HEK293 (cell line): Measurements from ENCODE around the gene ZBTB21.

ENCODE experiments used
- FEZF1 ChIP-seq: fragments of 450-650 bp; formaldehyde crosslinking; IDR thresholded peaks from 2 replicates; pipeline ENCODE4 v1.5.1; 2016; ENCODE audit warnings: missing biosample characterization, missing genetic modification characterization
- MYNN ChIP-seq: fragments of 450-650 bp; formaldehyde crosslinking; IDR thresholded peaks from 2 replicates; pipeline ENCODE4 v1.5.1; 2016; ENCODE audit warnings: missing biosample characterization, missing genetic modification characterization, borderline replicate concordance
- RBAK ChIP-seq: fragments of 450-650 bp; formaldehyde crosslinking; IDR thresholded peaks from 2 replicates; pipeline ENCODE4 v1.5.1; 2016; ENCODE audit warnings: missing biosample characterization, missing genetic modification characterization
- ZNF175 ChIP-seq: fragments of 450-650 bp; formaldehyde crosslinking; IDR thresholded peaks from 2 replicates; pipeline ENCODE4 v1.5.1; 2016; ENCODE audit warnings: missing biosample characterization, missing genetic modification characterization
- ZNF561 ChIP-seq: fragments of 450-650 bp; IDR thresholded peaks from 2 replicates; pipeline ENCODE4 v1.5.1; 2018; ENCODE audit warnings: missing biosample characterization, missing genetic modification characterization, borderline replicate concordance
- ZNF677 ChIP-seq: fragments of 450-650 bp; IDR thresholded peaks from 2 replicates; pipeline ENCODE4 v1.5.0; 2018; ENCODE audit warnings: missing biosample characterization, mild to moderate bottlenecking, missing genetic modification characterization, moderate library complexity
- TF ChIP-seq, protein P1 (sequence below): fragments of 450-650 bp; formaldehyde crosslinking; IDR thresholded peaks from 2 replicates; pipeline ENCODE4 v1.5.1; 2016; ENCODE audit warnings: missing biosample characterization, missing genetic modification characterization

DNA sequence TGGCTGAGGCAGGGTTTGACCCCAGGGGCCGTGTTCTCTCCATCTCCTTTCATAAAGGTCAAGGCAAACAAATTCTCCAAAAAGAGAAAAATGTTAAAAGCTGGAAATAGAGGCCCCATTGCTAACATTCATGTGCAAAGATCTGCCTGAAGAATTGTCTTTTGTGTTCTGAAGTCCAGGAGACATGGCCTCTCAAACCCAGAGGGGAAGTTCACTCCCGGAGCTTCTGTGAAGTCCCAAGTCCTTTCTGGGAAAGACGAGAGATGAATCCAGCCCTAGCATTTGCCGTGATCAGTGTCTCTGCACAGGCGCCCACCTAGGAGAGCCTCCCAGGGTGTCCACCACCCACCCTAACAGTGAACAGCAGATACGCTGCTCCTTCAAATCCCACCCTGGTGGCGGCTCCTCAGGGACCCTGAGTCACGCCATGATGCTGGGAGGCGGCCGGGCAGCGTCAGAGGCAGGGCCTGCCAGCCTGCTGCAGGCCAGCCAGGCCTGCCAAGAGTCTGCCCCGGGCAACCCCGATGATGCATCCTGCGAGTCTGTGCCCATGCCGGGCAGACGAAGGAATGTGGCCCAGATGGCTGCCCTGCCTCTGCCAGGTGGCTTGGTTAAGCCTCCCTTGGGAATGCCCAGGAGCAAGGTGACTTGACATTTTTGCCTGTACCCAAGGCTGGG, 51.1 kb downstream of the ZBTB21 start:
- TF ChIP-seq FEZF1 (tag by site-specific recombination) (no peak), ZNF561 (tag by site-specific recombination) (no peak), RBAK (tag by site-specific recombination) (no peak), ZNF677 (no peak), ZNF175 (no peak), MYNN (tag by site-specific recombination) (no peak)
- TF ChIP-seq, protein P1, sequence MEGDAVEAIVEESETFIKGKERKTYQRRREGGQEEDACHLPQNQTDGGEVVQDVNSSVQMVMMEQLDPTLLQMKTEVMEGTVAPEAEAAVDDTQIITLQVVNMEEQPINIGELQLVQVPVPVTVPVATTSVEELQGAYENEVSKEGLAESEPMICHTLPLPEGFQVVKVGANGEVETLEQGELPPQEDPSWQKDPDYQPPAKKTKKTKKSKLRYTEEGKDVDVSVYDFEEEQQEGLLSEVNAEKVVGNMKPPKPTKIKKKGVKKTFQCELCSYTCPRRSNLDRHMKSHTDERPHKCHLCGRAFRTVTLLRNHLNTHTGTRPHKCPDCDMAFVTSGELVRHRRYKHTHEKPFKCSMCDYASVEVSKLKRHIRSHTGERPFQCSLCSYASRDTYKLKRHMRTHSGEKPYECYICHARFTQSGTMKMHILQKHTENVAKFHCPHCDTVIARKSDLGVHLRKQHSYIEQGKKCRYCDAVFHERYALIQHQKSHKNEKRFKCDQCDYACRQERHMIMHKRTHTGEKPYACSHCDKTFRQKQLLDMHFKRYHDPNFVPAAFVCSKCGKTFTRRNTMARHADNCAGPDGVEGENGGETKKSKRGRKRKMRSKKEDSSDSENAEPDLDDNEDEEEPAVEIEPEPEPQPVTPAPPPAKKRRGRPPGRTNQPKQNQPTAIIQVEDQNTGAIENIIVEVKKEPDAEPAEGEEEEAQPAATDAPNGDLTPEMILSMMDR, result no peak
